ENCODE measurements around the gene NKAIN2.

- no peak for TF ChIP-seq CTCF (IDR thresholded peaks at IDR 0.05)
- TF ChIP-seq POLR2A (IDR thresholded peaks at IDR 0.05), result no peak
Measured at GRCh38 chr6:124297507-124297906, 493.8 kb downstream of the NKAIN2 start.
